ENCODE measurements around the gene SLC9A8.

GRCh38 chr20:49889001-49889934 is 76.6 kb downstream of the SLC9A8 start:
- TF ChIP-seq CTCF (conservative IDR thresholded peaks at IDR 0.05; ENCODE audit: low read depth, low read length) (no peak), CEBPB (IDR thresholded peaks at IDR 0.05; ENCODE audit: low read depth, low read length) (no peak), RAD21 (IDR thresholded peaks at IDR 0.05; ENCODE audit: low read length) (no peak), MXI1 (IDR thresholded peaks at IDR 0.05; ENCODE audit: borderline replicate concordance, low read depth, low read length) (no peak), RFX5 (IDR thresholded peaks at IDR 0.05; ENCODE audit: low read depth, low read length) (no peak), FOS (IDR thresholded peaks at IDR 0.05; ENCODE audit: low read depth, low read length) (no peak), POLR2A (IDR thresholded peaks at IDR 0.05; ENCODE audit: low read depth, low read length) (no peak), RCOR1 (IDR thresholded peaks at IDR 0.05; ENCODE audit: insufficient replicate concordance, low read length) (no peak), MAFK (IDR thresholded peaks at IDR 0.05; ENCODE audit: low read depth, low read length) (no peak), NFE2L2 (IDR thresholded peaks at IDR 0.05; ENCODE audit: low read depth, low read length) (no peak), CHD1 (IDR thresholded peaks at IDR 0.05; ENCODE audit: low read depth, low read length) (no peak), USF2 (IDR thresholded peaks at IDR 0.05; ENCODE audit: low read depth, low read length) (no peak)
- TF ChIP-seq, protein P1, sequence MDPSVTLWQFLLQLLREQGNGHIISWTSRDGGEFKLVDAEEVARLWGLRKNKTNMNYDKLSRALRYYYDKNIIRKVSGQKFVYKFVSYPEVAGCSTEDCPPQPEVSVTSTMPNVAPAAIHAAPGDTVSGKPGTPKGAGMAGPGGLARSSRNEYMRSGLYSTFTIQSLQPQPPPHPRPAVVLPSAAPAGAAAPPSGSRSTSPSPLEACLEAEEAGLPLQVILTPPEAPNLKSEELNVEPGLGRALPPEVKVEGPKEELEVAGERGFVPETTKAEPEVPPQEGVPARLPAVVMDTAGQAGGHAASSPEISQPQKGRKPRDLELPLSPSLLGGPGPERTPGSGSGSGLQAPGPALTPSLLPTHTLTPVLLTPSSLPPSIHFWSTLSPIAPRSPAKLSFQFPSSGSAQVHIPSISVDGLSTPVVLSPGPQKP (IDR thresholded peaks at IDR 0.05; ENCODE audit: borderline replicate concordance, low read depth, low read length), result no peak
